GM20000 (cell line): ENCODE measurements around the gene IRS4.

Experiments used
- DNase-seq: peaks from one replicate; pipeline ENCODE4 v3.0.0; 2012; ENCODE audit warnings: low spot score
- CTCF ChIP-seq: IDR thresholded peaks from 2 replicates; pipeline ENCODE4 v1.5.1; 2012; ENCODE audit warnings: mild to moderate bottlenecking, control low read depth; ENCODE audit errors: extremely low read depth, missing control alignments

The IRS4 gene

GRCh38 chrX:108735091-108735678 is 1.2 kb downstream of the IRS4 start:
- peak; percentile 10 for DNase-seq
- TF ChIP-seq CTCF: no peak

- peak; percentile 0 for DNase-seq
- TF ChIP-seq CTCF: no peak
These were observed 1.9 kb downstream of the IRS4 start for GRCh38 chrX:108734426-108734825.

- DNase-seq: peak; percentile 1
- TF ChIP-seq CTCF: no peak
These were observed 3.6 kb downstream of the IRS4 start for GRCh38 chrX:108732630-108733321.

GRCh38 chrX:108731153-108731552 is 5.2 kb downstream of the IRS4 start:
- DNase-seq: no peak
- no peak for TF ChIP-seq CTCF

- TF ChIP-seq CTCF: no peak
- no peak for DNase-seq
These were observed 9.6 kb downstream of the IRS4 start for GRCh38 chrX:108726748-108727147.

GRCh38 chrX:108722561-108722960 is 13.8 kb downstream of the IRS4 start:
- no peak for DNase-seq
- no peak for TF ChIP-seq CTCF

- TF ChIP-seq CTCF: no peak
- DNase-seq: no peak
These were observed 23.5 kb downstream of the IRS4 start for GRCh38 chrX:108712886-108713285.
